T1000 (cell line): ENCODE data around the gene ABHD18.
A peak's percentile ranks its signal among the peaks of the same experiment; 100 is the strongest.
"Not testable (repeated sequence)": the region's sequence is repeated elsewhere in the genome, so short reads cannot be mapped to it uniquely, and the experiment has no call there.

Experiments
- DNase-seq: peaks from one replicate; lab custom pipeline; 2025; ENCODE audit warnings: mixed read lengths; lab: John Stamatoyannopoulos, UW

The ABHD18 gene

GRCh38 chr4:127965062-127965802 lies at the start of gene ABHD18, which contains the start of gene MFSD8:
Gene ABHD18 (plus strand): TSS chr4:127965406. CDS start chr4:127982956, 17,550 bp downstream.
Gene MFSD8 (minus strand): TSS chr4:127965173. CDS start chr4:127965133, 40 bp downstream.
- peak; percentile 96 for DNase-seq

GRCh38 chr4:127916512-127916911 lies 48.7 kb upstream of the ABHD18 start:
- no peak for DNase-seq

DNA sequence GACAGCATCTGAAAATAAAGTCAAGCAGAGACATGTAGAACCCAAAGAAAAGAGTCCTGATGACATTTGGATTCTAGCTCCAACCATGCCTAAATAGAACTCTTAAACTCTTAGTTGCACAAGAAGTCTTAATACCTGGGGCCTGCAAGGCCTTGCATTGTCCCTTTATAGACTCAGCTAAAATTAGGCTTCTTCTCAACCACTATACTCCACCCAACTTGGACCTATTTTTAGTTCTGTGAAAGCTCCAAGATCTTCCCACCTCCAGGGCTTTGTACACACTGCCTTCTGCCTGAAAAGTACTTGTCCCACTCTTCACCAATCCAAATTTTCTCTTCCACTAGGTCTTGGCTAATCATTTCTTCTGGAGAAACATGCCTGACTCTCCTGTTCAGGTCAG lies 48.1 kb upstream of the ABHD18 start:
- DNase-seq: no peak

GRCh38 chr4:127920521-127920920 lies 44.7 kb upstream of the ABHD18 start:
- no peak for DNase-seq

GRCh38 chr4:127922226-127922625 lies 43.0 kb upstream of the ABHD18 start:
- no peak for DNase-seq

- not testable (repeated sequence) for DNase-seq
These were observed 39.5 kb upstream of the ABHD18 start for GRCh38 chr4:127925720-127926119.

- no peak for DNase-seq
These were observed 35.0 kb upstream of the ABHD18 start for GRCh38 chr4:127930175-127930574.

DNA sequence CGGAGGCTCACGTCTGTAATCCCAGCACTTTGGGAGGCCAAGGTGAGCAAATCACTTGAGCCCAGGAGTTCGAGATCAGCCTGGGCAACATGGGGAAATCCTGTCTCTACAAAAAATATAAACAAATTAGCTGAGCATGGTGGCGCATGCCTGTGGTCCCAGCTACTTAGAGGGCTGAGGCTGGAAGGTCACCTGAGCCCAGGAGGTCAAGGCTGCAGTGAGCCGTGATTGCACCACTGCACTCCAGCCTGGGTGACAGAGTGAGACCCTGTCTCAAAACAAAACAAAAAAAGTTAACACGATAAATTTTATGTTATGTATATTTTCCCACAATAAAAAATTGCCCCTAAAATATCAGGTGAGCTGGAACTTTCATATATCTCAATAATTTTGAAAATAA lies 33.4 kb upstream of the ABHD18 start:
- DNase-seq: not testable (repeated sequence)

- no peak for DNase-seq
These were observed 28.2 kb upstream of the ABHD18 start for GRCh38 chr4:127936974-127937373.

GRCh38 chr4:127957105-127957504 lies 8.1 kb upstream of the ABHD18 start:
- DNase-seq: no peak

- no peak for DNase-seq
These were observed 5.4 kb upstream of the ABHD18 start for GRCh38 chr4:127959794-127960193.

DNA sequence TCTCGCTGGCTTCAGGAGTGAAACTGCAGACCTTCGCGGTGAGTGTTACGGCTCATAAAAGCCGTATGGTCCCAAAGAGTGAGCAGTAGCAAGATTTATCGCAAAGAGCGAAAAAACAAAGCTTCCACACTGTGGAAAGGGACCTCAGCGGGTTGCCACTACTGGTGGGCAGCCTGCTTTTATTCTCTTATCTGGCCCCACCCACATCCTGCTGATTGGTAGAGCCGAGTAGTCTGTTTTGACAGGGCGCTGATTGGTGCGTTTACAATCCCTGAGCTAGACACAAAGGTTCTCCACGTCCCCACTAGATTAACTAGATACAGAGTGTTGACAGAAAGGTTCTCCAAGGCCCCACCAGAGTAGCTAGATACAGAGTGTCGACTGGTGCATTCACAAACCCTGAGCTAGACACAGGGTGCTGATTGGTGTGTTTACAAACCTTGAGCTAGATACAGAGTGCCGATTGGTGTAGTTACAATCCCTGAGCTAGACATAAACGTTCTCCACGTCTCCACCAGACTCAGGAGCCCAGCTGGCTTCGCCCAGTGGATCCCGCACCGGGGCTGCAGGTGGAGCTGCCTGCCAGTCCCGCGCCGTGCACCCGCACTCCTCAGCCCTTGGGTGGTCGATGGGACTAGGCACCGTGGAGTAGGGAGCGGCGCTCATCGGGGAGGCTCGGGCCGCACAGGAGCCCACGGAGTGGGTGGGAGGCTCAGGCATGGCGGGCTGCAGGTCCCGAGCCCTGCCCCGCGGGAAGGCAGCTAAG lies 1.4 kb upstream of the ABHD18 start:
- peak; percentile 3 for DNase-seq

- not testable (repeated sequence) for DNase-seq
These were observed 662 bp upstream of the ABHD18 start for GRCh38 chr4:127964426-127965061.

DNA sequence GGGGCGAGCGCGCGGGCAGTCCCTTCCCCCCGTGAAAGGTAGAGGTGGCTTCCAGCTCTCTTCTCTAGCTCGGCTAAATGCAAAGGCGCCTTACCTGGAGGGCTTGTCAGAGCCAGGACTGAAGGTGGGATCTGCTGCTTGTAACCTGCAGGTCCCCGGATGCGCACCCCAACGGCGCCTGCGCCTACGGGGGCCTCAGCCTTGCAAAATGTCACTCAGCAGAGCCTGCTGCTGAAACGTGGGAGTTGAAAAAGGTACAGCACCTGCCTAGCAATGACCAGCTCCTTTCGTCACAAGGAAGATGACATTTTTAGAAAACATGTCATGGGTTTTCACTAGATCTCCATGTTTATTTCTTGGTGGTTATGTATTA lies 583 bp downstream of the ABHD18 start:
- no peak for DNase-seq

- no peak for DNase-seq
These were observed 2.1 kb downstream of the ABHD18 start for GRCh38 chr4:127967141-127967775.

- DNase-seq: no peak
These were observed 3.4 kb downstream of the ABHD18 start for GRCh38 chr4:127968586-127968985.

- DNase-seq: not testable (repeated sequence)
These were observed 5.7 kb downstream of the ABHD18 start for GRCh38 chr4:127970925-127971324.

GRCh38 chr4:127975121-127975770 lies 10.0 kb downstream of the ABHD18 start:
- DNase-seq: no peak

- DNase-seq: no peak
These were observed 13.7 kb downstream of the ABHD18 start for GRCh38 chr4:127978930-127979329.

DNA sequence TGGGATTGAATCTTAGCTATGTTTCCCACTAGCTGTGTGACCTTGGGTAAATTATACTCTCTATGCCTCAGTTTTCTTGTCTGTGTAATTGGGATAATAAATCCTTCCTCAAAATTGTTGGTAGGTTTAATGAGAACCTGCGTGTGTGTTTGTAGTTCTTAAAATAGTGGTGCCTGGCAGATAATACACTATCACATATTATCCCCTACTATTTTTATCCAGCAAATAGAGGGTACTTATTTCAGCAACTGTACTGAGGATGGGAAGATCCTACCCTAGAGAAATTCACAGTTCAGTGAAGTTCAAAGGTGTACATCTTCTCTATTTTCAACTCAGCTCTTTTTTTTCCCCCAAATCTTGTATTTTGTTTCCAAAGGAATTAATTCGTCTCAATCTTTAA lies 17.2 kb downstream of the ABHD18 start:
- DNase-seq: no peak

DNA sequence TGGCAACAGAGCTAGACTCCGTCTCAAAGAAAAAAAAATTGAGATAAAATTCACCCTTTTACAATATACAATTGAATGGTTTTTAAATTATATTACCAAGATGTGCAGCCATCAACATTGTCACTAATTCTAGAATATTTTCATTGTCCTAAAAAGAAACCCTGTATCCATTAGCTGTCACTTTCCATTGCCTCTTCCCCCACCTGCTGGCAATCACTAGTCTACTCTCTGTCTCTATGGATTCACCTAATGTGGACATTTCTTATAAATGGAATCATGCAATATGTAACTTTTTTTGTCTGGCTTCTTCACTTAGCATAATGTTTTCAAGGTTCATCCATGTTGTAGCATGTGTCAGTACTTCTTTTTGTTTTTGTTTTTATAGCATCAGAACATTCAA lies 20.8 kb downstream of the ABHD18 start:
- DNase-seq: no peak

DNA sequence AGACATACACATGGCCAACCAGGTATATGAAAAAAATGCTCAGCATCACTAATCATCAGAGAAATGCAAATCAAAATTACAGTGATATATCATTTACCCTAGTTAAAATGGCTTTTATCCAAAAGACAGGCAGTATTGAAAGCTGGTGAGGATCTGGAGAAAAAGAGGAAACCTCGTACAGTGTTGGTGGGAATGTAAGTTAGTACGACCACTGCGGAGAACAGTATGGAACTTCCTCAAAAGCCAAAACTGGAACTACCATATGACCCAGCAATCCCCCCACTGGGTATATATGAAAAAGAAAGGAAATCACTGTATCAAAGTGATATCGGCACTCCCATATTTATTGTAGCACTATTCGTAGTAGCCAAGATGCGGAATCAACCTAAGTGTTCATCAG lies 23.4 kb downstream of the ABHD18 start:
- DNase-seq: no peak
